HCT116 (cell line): ENCODE results near the gene CCDC92.

ENCODE experiments used
- EZH2phosphoT487 ChIP-seq: fragments of 200-600 bp; IDR thresholded peaks from 2 replicates; pipeline ENCODE4 v1.6.1; 2018; ENCODE audit warnings: antibody characterized with exemption, borderline replicate concordance
- FOSL1 ChIP-seq: IDR thresholded peaks from 2 replicates; pipeline ENCODE4 v1.6.1; 2012; ENCODE audit warnings: low read depth
- JUND ChIP-seq: IDR thresholded peaks from 2 replicates; pipeline ENCODE4 v1.6.1; 2012
- MAX ChIP-seq: IDR thresholded peaks from 2 replicates; pipeline ENCODE4 v1.6.1; 2012
- POLR2A ChIP-seq: IDR thresholded peaks from 2 replicates; pipeline ENCODE4 v1.7.0; 2011; ENCODE audit warnings: borderline replicate concordance; ENCODE audit not compliant: insufficient read depth, insufficient read length; ENCODE audit errors: extremely low read depth
- POLR2AphosphoS5 ChIP-seq: IDR thresholded peaks from 2 replicates; pipeline ENCODE4 v1.6.1; 2011; ENCODE audit warnings: mild to moderate bottlenecking, low read depth, low read length, moderate library complexity
- SIN3A ChIP-seq: IDR thresholded peaks from 2 replicates; pipeline ENCODE4 v1.6.1; 2012; ENCODE audit warnings: low read depth
- SP1 ChIP-seq: IDR thresholded peaks from 2 replicates; pipeline ENCODE4 v1.6.1; 2012; ENCODE audit warnings: low read depth
- TCF7L2 ChIP-seq: IDR thresholded peaks from 2 replicates; pipeline ENCODE4 v1.7.0; 2011; ENCODE audit warnings: borderline replicate concordance, inconsistent platforms; ENCODE audit not compliant: insufficient read depth, insufficient read length; ENCODE audit errors: extremely low read depth
- YY1 ChIP-seq: IDR thresholded peaks from 2 replicates; pipeline ENCODE4 v1.6.1; 2011; ENCODE audit warnings: low read length, low read depth, moderate library complexity, mild to moderate bottlenecking; ENCODE audit not compliant: insufficient replicate concordance; ENCODE audit errors: extremely low read depth
- ZNF274 ChIP-seq: fragments of 200-500 bp; sonication (Bioruptor generic); IDR thresholded peaks from 2 replicates; pipeline ENCODE4 v1.6.1; 2014; ENCODE audit warnings: mild to moderate bottlenecking, low read depth, low read length, inconsistent platforms
- TF ChIP-seq, protein P1 (sequence below), 3 experiments: fragments of 200-600 bp in 1 of 3; sonication (generic) in 1 of 3; IDR thresholded peaks in 2 of 3; conservative IDR thresholded peaks in 1 of 3; 2 replicates each; pipeline ENCODE4 v1.5.1; 2012 to 2017; ENCODE audit warnings: low read depth in 2 of 3, low read length in 2 of 3, antibody characterized with exemption in 1 of 3, borderline replicate concordance in 1 of 3, control low read depth in 1 of 3, mild to moderate bottlenecking in 1 of 3, mixed read lengths in 1 of 3, mixed run types in 1 of 3, moderate library complexity in 1 of 3; ENCODE audit not compliant: insufficient read depth in 1 of 3

DNA sequence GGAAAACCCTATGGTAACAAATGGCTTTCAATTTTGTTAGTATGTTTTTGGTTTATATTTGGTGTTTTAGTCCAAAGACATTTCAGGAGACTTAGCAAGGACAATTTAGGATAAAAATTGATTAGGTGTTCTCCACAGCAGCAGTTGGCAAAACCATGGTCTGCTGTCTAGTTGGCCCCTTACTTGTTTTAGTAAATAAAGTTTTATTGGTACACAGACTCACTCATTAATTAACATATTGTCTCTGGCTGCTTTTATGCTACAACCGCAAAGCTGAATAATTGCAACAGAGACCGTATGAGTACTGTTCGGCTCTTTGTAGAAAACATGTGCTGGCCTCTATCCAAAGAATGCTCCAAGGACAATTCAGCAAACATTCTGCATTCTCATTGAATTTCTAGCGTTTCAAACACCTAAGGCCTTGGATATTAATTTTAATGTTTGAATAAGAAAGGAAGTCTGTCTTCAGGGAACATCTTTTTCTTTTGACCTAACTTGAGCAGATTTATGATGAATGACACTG lies 77.7 kb downstream of the CCDC92 start:
- TF ChIP-seq, protein P1, sequence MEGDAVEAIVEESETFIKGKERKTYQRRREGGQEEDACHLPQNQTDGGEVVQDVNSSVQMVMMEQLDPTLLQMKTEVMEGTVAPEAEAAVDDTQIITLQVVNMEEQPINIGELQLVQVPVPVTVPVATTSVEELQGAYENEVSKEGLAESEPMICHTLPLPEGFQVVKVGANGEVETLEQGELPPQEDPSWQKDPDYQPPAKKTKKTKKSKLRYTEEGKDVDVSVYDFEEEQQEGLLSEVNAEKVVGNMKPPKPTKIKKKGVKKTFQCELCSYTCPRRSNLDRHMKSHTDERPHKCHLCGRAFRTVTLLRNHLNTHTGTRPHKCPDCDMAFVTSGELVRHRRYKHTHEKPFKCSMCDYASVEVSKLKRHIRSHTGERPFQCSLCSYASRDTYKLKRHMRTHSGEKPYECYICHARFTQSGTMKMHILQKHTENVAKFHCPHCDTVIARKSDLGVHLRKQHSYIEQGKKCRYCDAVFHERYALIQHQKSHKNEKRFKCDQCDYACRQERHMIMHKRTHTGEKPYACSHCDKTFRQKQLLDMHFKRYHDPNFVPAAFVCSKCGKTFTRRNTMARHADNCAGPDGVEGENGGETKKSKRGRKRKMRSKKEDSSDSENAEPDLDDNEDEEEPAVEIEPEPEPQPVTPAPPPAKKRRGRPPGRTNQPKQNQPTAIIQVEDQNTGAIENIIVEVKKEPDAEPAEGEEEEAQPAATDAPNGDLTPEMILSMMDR (IDR thresholded peaks at IDR 0.05 in 2 of 3, conservative IDR thresholded peaks at IDR 0.05 in 1 of 3; ENCODE audit: borderline replicate concordance in 1 of 3, insufficient read depth in 1 of 3, low read depth in 2 of 3, low read length in 2 of 3) = no peak
- TF ChIP-seq ZNF274 (no peak), SIN3A (no peak), POLR2A (no peak), TCF7L2 (no peak), FOSL1 (no peak), EZH2phosphoT487 (no peak), JUND (no peak), MAX (no peak), SP1 (no peak), YY1 (no peak), POLR2AphosphoS5 (no peak)
